Stimulated activated CD4-positive, alpha-beta T cell treated with anti-CD3 and anti-CD28 coated beads, Interleukin-12 subunit alpha, Interleukin-12 subunit beta, amount 100 ng/mL, for 48 hours (primary cell): ENCODE data around the gene LSP1.
"Not testable (repeated sequence)": the region's sequence is repeated elsewhere in the genome, so short reads cannot be mapped to it uniquely, and the experiment has no call there.

Source experiments
- DNase-seq, 3 donors: peaks; one replicate each; pipeline ENCODE4 v3.0.0-alpha.2; 2020; ENCODE audit warnings: low read depth in 2 of 3, low spot score in 1 of 3

The LSP1 gene

GRCh38 chr11:1852877-1853276 lies at the start of gene LSP1:
LSP1 (plus strand) TSS chr11:1853084; CDS start chr11:1853145, 61 bp downstream.
- peak; percentile 70 to 81 (median 77) for DNase-seq

- no peak for DNase-seq
Observed at GRCh38 chr11:1803246-1803645, 49.6 kb upstream of the LSP1 start.

- not testable (repeated sequence) for DNase-seq
Observed at GRCh38 chr11:1803835-1804519, 48.9 kb upstream of the LSP1 start.

- DNase-seq, result no peak
Observed at GRCh38 chr11:1805525-1805924, 47.4 kb upstream of the LSP1 start.

GRCh38 chr11:1807264-1807995 lies 45.5 kb upstream of the LSP1 start:
- DNase-seq, result no peak

GRCh38 chr11:1810761-1811160 lies 42.1 kb upstream of the LSP1 start:
- DNase-seq, result no peak

GRCh38 chr11:1812274-1812673 lies 40.6 kb upstream of the LSP1 start:
- no peak for DNase-seq

- DNase-seq, result no peak
Observed at GRCh38 chr11:1812801-1813200, 40.1 kb upstream of the LSP1 start.

- not testable (repeated sequence) for DNase-seq
Observed at GRCh38 chr11:1813356-1813755, 39.5 kb upstream of the LSP1 start.

GRCh38 chr11:1814691-1815090 lies 38.2 kb upstream of the LSP1 start:
- DNase-seq, result no peak

- no peak for DNase-seq
Observed at GRCh38 chr11:1815311-1815710, 37.6 kb upstream of the LSP1 start.

- DNase-seq, result no peak
Observed at GRCh38 chr11:1815751-1816150, 37.1 kb upstream of the LSP1 start.

GRCh38 chr11:1817000-1817399 lies 35.9 kb upstream of the LSP1 start:
- DNase-seq, result no peak

- DNase-seq, result no peak
Observed at GRCh38 chr11:1817511-1817910, 35.4 kb upstream of the LSP1 start.

GRCh38 chr11:1819074-1819473 lies 33.8 kb upstream of the LSP1 start:
- no peak for DNase-seq

- no peak for DNase-seq
Observed at GRCh38 chr11:1820463-1821325, 32.2 kb upstream of the LSP1 start.

- DNase-seq, result no peak
Observed at GRCh38 chr11:1821562-1821961, 31.3 kb upstream of the LSP1 start.

GRCh38 chr11:1822648-1823375 lies 30.1 kb upstream of the LSP1 start:
- no peak for DNase-seq

- DNase-seq, result no peak
Observed at GRCh38 chr11:1823376-1824220, 29.3 kb upstream of the LSP1 start.
